HG03039 (cell line): ENCODE data around the gene PAM16.
"Not testable (repeated sequence)": the region's sequence is repeated elsewhere in the genome, so short reads cannot be mapped to it uniquely, and the experiment has no call there.

ENCODE experiments used
- ATAC-seq: cut with Tn5 transposase; IDR thresholded peaks from one replicate; pipeline ENCODE4 v1.9.1; 2021; ENCODE audit warnings: mild to moderate bottlenecking, moderate library complexity; ENCODE audit not compliant: unreplicated experiment

Gene PAM16

DNA sequence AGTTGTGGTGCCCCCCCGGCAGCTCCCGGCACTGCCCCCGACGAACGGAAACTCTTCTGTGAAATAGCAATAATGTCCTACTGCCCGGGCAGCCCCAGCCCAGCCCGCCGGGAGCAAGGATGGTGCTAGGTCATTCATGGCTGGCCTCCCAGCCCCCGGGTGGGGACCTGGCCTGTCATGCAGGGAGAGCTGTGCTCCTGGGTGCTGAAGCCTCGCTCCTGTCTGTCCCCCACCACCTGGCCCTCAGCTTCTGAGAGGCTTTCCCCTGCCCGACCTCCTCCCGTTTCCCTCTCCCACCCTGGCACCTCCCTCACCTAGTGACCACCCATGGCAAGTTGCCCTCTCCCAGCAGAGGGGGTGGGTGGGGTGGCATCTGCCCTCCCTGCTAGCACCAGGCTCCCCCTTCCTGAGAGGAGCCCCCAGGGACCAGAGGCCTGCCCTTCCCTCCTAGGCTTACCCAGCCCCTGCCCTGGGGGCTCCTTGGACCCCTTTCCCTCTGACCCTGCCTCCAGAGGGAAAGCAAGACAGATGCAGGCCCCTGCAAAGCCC lies 13.5 kb downstream of the PAM16 start:
- ATAC-seq: no peak

- ATAC-seq: no peak
These were observed 14.2 kb downstream of the PAM16 start for GRCh38 chr16:4336701-4337539.

DNA sequence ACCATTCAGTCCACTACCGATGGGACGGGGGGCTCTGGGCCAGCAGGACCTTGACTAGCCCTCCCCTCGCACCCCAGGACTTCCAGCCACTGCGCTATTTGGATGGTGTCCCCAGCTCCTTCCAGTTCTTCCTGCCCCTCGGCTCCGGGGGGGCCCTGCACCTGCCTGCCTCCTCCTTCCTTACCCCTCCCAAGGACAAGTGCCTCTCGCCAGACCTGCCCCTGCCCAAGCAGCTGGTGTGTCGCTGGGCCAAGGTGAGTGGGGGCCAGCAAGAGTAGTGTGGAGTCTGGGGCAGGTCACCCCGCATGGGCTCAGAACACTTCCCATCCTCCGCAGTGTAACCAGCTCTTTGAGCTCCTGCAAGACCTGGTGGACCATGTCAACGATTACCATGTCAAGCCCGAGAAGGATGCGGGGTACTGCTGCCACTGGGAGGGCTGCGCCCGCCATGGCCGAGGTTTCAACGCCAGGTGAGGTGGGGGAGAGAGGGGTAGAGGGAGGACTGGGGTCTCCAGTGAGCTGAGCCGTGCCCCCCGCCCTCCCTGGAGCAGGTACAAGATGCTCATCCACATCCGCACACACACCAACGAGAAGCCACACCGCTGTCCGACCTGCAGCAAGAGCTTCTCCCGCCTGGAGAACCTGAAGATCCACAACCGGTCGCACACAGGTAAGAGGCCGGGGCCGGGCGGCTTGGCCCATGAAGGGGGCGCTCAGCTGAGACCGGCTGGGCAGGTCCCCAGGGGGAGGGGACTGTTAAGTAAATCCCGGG lies 16.2 kb downstream of the PAM16 start:
- no peak for ATAC-seq

GRCh38 chr16:4333714-4334113 lies 17.4 kb downstream of the PAM16 start:
- ATAC-seq: not testable (repeated sequence)

GRCh38 chr16:4333308-4333638 lies 17.8 kb downstream of the PAM16 start:
- ATAC-seq: no peak

DNA sequence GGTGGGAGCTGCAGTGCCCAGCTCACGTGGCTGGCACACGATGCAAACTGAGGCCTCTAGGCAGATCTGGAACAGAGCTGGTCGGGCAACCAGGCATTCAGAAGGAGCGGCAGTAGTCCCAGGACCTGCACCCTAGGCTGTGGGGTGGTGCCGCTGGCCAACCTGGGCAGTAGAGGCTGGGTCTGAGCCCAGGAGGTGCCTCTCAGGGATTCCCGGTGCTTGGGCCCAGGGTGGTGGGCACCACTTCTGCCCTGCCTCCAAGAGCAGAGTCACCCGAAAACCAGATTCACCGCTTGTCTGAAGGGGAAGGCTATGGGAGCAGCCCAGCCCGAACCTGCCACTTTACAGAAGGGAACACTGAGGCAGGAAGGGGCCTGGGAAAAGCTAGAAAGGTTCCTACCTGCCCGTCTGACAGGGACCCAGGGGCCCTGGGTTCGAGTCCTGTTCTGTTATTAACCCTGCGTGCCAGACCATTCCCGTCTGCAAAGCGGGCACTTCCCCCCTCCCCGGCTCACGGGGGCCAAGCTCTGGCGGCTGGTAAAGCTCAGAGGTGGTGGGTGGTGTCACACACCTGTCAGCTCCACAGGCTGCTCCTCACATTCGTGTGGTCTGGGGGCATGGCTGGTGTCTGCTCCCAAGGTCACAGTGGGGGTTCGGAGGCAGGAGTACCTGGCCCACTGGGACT lies 18.4 kb downstream of the PAM16 start:
- ATAC-seq: no peak

DNA sequence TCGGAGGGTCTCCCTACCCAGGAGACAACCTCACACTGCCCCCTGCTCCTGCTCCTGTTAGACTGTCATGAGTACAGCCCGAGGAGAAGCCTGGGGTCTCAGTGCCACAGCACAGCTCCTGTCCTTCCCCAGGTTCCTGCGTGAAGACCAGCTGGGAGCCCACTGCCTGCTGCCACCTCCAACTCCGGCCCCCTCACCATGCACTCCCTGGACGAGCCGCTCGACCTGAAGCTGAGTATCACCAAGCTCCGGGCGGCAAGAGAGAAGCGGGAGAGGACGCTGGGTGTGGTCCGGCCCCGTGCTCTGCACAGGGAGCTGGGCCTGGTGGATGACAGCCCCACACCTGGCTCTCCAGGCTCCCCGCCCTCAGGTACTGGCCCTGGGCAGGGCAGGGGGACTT lies 19.0 kb downstream of the PAM16 start:
- no peak for ATAC-seq

GRCh38 chr16:4330277-4330874 lies 20.7 kb downstream of the PAM16 start:
- no peak for ATAC-seq

DNA sequence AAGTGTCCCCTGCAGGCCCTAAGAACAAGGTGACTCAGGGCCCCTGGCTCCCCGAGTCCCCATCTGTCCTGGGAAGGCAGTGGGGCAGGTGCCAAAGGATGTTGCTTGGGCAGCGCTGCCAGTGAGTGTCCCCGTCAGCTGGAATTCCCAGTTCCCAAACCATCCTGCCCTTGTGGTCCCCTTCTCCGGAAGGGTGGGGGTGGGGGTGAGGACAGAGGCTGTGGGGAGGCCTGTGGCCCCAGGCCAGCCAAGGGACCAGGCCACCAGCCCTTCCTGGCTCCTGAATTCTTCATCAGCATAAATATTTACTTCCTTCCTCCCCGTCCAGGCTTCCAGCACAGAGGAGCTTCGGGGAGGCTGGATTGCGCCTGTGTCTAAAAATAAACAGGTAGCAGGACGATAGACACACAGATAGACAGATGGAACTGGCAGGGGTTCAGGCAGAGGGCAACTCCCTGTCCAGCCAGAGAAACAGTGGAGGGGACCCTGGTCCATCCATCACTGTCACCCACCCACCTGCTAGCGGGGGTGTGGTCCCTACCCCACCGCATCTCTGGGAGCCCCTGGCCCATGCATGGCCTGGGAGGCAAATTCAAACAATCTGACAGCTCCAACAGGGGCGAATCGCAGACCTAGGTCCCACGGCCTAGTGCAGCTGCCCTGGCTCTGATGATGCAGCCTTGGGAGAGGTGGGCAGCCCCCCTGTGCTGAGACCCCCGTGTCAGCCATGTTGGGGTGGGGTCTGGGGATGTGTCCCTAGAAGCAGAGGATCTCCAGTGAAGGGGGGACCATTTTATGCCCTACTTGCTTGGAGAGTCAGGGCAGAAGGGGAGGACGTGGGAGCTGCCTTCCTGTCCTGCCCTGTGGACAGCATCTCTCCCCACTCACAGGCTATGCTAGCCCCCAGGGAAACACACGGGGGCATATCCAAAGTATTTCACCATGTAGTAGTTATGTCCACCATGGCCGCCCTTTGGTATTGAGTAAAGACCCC lies 22.0 kb downstream of the PAM16 start:
- no peak for ATAC-seq

GRCh38 chr16:4328046-4328781 lies 22.9 kb downstream of the PAM16 start:
- no peak for ATAC-seq

DNA sequence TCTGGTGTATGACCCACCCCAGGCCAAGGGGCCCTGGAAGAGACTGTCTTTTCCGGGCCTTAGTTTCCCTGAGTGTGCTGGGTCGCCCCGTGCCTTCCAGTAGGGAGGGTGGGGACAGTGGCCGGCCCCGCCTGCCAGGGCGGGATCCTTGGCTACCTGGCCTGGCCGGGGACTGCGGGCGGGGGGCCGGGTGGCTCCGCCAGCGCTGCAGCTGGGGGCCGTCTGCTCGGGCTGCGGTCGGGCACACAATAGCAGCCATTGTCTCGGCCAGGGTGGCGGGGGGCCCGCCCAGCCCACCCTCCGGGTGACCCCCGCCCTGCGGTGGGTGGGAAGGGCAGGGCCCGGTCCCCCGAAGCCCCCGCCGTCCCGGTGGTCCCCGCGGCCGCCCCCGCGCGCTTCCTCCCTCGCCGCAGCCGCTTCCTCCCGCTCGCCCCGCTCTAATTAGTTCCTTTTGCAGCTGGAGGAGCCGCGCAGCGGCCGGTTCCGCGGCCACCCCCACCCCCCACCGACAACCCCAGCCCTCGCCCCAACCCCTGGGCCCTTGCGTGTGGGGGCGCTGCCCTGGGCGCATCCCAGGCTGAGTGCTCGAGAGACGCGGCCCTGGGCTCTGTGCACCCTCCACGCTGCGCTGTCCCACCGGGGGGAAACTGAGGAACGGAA lies 23.6 kb downstream of the PAM16 start:
- ATAC-seq: no peak

DNA sequence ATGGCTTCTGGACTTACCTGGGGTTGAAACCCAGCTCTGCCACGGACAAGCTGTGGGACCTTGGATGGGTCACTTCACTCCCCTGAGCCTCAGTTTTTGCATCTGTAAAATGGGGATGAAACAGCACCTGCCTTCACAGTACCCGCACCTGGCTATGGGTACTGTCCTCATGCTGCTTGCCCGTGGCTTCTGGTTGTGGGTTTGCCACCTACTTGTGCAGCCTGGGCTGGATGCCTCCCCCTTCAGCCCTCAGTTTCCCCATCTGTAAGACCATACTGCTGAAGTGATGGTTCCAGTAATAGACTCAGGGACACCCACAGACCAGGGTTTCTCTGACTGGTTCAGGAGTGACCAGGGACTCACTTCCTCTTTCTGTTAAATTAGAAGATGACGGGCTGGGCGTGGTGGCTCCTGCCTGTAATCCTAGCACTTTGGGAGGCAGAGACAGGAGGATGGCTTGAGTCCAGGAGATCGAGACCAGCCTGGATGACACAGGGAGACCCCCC lies 25.8 kb downstream of the PAM16 start:
- no peak for ATAC-seq

DNA sequence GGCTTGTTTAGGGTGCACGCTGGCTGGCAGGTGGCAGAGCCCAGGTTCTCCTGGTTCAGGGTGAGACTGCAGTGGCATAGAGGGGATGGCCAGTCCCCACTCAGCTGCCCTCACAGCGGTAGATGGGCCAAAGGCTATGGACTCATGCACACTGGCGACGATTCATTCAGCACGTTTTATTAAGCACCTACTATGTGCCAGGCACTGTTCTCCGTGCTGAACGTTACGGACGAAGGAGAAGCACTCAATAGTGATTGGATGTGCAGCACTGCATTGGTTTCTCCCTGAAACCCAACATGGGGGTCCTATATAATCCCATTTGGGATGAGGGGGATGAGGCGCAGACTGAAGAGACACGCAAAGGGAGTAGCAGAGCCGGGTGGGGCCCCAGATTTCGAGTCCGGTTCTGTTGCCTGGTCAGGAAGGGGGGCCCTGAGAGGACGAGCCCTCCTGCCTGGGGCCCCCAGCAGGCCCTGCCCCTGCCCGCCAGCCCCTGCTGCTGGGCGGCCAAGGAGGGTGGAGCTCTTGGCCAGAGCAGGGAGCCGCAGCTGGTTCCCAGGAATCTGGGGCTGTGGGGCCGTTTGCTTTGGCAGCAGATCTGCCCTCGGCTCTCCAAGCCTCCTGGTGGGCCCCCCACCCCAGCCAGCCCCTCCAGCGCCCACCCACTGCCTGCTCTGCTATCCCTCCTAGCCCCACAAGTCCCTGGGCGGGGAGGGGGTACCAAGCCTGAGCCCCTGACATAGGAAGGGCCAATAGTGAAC lies 26.4 kb downstream of the PAM16 start:
- no peak for ATAC-seq

GRCh38 chr16:4323845-4324488 lies 27.2 kb downstream of the PAM16 start:
- ATAC-seq: no peak

GRCh38 chr16:4323071-4323844 lies 27.9 kb downstream of the PAM16 start:
- no peak for ATAC-seq
